Caki2 (cell line): ENCODE results near the gene BRAP. TPM values are rescaled to one million over a fixed set of nuclear protein-coding genes. Genes with fewer than 3 reads are reported as not detected.
"Not testable (repeated sequence)": the region's sequence is repeated elsewhere in the genome, so short reads cannot be mapped to it uniquely, and the experiment has no call there.

Source experiments
- DNase-seq: peaks from one replicate; pipeline ENCODE4 v3.0.0-alpha.2; 2015; ENCODE audit warnings: low read depth
- in situ Hi-C: cut with HindIII; loops from 2 replicates; pipeline ENCODE4 v1.10.0; 2016; ENCODE audit warnings: low sequenced_read_pairs, low pct_unique_long_range_greater_than_20kb, mixed read lengths
- total RNA-seq: library from RNA; depleted of rRNA; stranded (reverse); fragments of >200 nt; shearing (Covaris generic); gene quantifications from 2 replicates; pipeline ENCODE4 v1.2.3, GENCODE V29; 2014; ENCODE audit warnings: low replicate concordance

The BRAP gene
- total RNA-seq, 1 experiment from 2014 or later, result 7.1 TPM

DNA sequence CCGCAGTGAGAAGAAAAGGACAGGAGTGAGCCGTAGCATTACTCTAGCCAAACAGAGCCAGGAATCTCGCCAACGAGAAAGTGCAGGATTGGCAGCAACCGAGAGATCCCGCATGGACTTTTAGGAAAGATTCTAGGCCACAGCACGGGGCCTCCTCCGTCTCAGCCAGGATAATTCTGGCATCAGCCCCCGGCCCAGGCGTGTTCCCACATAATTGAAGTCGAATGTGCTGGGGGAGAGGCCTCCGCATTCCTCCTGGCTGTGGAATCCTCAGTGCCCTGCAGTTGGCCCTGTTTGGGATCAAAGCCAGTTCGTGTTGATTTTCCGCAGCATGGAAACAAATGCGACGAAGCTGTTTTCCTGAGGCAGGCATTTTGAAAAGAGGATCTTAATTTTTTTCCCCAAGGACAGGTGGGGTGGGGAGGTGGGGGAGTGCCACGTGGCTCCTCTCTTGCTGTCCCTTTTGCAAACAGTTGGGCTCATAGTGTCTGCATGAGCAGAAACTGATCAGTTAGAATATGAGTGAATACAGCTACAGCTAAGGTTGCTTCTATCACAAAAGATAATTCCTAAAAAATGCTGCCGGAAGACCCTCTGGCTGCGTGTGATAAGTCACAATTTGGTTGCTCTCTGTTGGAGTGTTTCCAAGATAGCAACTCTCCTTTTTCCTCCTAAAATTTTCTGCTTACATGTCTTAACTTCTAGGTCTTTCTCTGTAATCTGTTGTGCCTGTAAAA is 49.4 kb downstream of the BRAP start:
- in situ Hi-C loops, result no loop called here
- no peak for DNase-seq

DNA sequence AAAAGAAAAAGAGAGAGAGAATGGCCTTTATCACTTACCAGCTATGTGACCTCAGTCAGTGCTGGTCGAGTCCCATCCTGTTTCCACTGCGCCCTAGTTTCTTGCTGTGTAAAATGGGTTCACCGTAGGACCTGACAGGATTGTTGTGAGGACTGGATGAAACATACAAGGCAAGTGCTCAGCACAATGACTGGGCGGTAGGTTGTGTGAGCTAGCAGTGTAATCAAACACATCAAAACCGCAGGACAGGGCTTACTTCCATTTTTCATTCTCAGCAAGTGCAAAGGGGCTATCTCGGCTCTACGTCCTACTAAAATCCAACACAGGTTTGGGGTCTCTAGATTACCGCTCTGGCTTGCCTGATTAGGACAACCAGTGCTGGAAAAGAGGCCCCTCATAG is 50.2 kb downstream of the BRAP start:
- in situ Hi-C loops, result no loop called here
- DNase-seq, result no peak

DNA sequence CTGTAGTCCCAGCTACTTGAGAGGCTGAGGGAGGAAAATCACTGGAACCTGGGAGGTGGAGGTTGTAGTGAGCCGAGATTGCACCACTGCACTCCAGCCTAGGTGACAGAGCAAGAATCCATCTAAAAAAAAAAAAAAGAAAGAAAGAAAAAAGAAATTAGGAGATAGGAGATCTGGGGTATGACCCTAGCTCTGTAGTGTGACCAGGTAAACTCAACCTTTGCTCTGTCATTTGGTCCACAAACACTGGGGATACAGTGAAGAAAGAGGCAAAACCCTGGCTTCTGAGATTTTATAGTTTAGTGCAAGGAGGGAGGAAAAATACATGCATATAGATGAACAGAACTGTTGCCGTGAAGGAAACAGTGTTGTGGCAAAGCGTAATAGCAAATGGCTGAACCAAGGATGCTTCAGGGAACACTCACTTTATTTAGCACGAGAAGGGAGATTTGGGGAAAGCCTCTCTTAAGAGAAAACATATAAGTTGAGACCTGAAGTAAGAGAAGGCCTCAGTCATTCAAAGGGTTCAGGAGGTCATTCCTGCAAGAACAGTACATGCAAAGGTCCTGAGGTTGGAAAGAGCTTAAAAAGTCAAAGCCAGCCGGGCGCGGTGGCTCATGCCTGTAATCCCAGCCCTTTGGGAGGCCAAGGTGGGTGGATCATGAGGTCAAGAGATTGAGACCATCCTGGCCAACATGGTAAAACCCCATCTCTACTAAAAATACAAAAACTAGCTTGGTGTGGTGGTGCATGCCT is 57.1 kb downstream of the BRAP start:
- DNase-seq, result no peak
- in situ Hi-C loops, result no loop called here

DNA sequence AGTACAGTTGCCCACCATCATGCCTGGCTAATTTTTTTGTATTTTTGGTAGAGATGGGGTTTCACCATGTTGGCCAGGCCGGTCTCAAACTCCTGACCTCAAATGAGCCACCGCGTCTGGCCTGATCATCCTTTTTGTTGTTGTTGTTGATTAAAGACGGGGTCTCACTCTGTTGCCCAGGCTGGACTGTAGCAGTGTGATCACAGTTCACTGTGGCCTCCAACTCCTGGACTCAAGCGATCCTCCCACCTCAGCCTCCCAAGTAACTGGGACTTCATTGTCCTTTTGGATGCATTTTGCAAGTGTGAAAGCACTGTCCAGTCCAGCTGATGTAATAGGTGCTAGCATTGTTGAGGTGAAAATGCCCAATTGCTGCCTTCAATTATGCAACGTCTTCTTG is 59.5 kb downstream of the BRAP start:
- in situ Hi-C loops, result no loop called here
- no peak for DNase-seq

DNA sequence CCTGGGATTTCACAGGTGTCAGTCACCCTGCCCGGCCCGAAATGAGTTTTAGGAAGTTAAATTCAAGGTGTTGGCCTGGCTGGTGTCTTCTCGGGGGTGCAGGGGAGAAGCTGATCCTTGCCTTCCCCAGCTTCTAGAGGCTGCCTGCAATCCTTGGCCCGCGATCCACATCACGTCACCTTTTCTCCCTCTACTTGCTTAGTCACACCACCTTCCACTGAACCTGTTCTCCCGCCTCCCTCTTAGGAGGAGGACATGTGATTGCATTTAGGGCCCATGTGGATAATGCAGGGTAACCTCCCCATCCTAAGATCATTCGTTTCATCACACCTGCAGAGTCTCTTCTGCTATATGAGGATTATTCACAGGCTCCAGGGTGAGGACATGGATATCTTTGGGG is 61.2 kb downstream of the BRAP start:
- peak; percentile 14 for DNase-seq
- in situ Hi-C loops, result no loop called here

DNA sequence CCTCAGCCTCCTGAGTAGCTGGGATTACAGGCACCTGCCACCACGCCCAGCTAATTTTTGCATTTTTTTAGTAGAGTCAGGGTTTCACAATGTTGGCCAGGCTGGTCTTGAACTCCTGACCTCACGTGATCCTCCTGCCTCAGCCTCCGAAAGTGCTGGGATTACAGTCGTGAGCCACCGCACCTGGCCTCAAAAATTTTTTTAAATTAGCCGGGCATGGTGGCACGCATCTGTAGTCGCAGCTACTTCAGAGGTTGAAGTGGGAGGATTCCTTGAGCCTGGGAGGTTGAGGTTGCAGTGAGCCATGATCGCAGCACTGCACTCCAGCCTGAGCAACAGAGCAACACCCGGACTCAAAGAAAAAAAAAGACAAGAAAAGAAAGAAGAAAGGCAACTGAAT is 67.9 kb downstream of the BRAP start:
- DNase-seq, in situ Hi-C loops: not testable (repeated sequence)

DNA sequence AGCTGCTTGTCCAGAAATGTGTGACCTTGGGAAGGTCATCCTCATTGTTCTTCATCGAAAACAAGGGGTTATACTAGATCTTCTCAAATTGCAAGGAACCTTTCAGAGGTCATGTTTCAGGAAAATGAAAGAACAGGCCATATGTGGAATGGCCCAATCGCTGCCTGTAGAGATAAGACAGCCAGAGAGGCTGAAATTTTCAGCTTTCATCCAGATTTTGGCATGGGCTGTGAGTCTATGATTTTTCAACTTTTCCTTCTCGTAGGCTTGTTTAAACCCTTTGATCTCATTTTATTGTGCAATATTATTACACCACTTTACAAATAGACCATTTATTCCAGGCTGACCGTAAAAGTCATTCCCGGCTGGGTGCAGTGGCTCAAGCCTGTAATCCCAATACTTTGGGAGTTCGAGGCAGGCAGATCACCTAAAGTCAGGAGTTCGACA is 69.6 kb downstream of the BRAP start:
- DNase-seq, result no peak
- in situ Hi-C loops, result no loop called here

DNA sequence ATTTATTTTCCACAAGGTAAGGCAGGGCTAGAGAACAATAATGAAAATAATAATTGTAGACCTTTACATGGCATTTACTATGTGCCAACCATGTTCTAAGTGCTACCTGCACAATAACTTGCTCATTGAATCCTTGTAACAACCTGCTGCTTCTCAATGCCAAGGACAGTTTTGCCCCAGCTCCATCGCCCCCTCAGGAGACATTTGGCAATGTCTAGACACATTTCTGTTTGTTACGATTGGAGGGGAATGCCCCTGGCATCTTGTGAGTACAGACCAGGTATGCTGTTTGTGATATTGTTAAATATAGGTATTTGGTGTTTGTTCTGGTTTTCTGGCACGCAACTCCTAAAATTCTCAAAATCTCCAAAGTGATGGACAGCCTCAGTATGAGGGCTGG is 78.5 kb downstream of the BRAP start:
- in situ Hi-C loops, result no loop called here
- DNase-seq, result no peak

DNA sequence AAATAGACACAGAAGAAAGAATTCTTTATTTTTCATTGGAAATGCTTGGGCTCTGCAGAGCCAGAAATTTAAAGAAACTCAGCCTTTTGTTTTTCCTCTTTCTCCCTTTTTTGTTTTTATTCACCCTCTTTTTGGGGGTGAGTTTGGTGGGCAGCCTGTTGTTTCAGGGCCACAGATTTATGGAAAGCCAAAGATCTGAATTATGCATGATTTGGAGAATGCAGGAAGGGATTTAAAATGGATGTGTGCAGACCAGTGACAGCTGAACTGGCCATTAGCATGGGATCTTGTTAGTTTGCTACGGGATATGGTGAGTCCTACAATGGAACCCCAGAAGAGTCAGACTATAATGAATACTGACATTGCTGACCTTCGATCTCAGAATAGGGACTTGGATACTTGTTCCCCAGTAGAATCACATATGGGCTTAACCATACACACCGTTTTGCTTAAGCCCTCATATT is 79.0 kb downstream of the BRAP start:
- no peak for DNase-seq
- in situ Hi-C loops, result no loop called here

DNA sequence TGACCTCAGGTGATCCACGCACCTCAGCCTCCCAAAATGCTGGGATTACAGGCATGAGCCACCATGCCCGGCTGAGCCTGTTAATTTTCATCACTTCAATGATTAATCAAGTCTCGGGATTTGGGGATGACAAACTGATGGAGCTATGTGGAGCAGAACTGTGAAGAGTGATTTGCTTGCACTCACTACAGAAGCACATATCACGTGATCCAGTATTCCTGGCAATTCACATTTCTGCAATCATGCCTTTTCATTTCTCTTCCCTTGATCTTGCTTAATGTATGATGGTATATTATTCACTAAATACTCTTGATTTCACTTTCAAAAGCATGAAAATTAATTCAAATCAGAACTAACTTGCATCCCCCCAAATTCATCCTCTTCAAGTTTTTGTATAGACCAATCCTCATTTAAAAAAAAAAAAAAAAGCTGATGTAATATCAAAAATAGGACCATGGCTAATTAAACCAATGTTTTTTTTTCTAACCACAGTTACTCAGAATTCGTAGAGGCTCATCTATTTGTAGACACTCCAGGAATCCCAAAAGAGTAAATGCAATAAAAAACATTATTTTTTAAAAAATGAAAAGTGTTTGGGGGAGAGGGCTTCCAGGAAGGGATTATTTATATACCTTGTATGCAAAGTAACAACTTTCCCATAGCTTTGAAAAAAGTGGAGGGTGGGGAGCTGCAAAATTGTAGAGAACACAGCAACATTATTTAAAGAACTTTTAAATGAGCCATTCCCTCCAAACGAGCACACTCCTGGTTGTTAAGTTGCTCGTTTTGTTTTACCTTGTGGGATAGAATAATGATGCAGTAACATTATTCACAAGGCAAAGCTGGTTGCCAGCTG is 79.6 kb downstream of the BRAP start:
- in situ Hi-C loops, result no loop called here
- no peak for DNase-seq

DNA sequence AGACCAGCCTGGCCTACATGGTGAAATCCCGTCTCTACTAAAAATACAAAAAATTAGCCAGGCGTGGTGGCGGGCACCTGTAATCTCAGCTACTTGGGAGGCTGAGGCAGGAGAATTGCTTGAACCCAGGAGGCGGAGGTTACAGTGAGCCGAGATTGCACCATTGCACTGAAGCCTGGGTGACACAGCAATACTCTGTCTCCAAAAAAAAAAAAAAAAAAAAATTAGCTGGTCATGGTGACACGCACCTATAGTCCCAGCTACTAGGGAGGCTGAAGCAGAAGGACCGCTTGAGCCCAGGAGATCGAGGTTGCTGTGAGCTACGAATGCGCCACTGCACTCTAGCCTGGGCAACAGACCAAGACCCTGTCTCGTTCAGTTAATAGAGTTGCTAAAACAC is 82.9 kb downstream of the BRAP start:
- in situ Hi-C loops, DNase-seq: not testable (repeated sequence)

DNA sequence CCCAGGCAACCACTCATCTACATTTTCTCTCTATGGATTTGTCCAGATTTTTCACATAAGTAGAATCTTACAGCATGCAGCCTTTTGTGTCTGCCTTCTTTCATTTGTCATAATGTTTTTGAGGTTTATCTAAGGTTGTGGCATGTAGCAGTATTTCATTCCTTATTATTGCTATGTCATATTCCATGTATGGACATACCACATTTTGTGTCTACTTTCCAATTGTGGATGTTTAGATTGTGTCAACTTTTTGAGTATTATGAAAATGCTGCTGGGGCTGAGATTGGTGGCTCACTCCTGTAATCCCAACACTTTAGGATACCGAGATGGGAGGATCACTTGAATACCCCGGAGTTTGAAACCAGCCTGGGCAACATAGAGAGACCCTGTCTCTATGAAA is 83.4 kb downstream of the BRAP start:
- DNase-seq, result no peak
- in situ Hi-C loops, result no loop called here

DNA sequence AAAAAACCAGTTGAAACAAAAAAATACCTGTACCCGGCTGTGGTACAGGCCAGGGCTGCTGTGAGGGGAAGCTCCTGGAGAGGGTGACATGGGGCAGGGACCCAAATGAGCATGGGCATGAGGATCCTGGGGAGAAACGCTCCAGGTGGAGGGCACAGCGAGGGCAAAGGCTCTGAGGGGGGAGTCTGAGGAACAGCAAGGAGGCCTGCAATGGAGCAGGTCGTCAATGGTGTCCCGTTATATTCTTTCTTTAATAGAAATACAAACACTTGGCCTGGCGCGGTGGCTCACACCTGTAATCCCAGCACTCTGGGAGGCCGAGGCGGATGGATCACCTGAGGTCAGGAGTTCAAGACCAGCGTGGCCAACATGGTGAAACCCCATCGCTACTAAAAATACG is 84.8 kb downstream of the BRAP start:
- in situ Hi-C loops, DNase-seq: not testable (repeated sequence)

DNA sequence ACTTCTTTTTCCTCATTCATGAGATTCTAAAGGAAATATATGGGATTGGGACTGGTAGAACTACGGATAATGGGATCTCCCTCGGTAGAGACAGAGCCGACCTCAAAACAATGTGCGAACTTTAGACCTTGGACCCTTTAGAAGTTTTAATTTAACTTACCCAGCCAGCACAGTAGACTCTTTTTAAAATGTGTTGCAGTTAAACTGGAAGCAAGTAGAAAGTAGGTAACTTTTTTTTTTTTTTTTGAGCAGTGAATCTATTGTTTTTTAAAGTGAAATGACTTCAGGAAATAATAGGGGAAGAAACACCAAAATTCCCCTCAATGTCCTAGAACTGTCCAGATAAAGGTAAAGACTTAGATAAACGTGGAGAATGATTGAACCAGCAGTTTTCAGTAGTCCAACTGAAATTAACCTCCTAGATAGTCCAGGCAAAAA is 85.5 kb downstream of the BRAP start:
- in situ Hi-C loops, result no loop called here
- no peak for DNase-seq

DNA sequence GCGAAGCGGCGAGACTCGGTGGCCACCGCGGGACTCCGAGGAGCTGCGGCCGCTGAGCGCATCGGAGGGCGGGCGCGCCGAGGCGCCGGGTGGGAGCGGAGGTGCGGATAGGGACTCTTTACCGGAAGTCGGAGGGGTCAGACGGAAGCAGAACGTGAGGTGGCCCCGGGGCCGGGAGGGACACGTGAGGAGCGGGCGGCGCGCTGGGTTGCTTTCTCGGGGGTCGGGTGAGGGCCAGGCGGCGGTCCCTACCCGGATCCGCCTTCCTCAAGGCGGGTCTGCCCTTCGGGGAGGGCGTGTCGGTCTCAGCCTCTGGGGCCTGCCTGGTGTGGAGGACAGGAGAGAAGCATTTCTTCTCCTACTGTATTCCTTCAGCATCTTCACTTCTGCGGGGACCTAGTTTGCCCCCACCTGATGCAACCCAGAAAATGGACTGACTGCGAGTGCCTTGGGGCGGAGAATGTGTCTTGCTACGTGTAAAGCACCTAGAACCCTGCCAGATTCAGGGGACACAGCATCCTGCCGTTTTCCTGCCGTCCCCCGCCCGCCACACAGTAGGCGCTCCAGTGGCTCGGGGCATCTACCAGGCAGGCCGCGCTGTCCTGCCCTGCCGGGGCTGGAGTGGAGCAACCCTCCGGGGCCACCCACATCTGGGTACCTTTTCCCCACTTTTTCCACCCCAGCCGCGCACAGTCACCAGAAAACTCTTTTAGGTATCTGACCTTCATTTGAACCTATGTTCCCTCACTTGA is 86.1 kb downstream of the BRAP start:
- peak; percentile 90 for DNase-seq
- in situ Hi-C loops, result no loop called here

DNA sequence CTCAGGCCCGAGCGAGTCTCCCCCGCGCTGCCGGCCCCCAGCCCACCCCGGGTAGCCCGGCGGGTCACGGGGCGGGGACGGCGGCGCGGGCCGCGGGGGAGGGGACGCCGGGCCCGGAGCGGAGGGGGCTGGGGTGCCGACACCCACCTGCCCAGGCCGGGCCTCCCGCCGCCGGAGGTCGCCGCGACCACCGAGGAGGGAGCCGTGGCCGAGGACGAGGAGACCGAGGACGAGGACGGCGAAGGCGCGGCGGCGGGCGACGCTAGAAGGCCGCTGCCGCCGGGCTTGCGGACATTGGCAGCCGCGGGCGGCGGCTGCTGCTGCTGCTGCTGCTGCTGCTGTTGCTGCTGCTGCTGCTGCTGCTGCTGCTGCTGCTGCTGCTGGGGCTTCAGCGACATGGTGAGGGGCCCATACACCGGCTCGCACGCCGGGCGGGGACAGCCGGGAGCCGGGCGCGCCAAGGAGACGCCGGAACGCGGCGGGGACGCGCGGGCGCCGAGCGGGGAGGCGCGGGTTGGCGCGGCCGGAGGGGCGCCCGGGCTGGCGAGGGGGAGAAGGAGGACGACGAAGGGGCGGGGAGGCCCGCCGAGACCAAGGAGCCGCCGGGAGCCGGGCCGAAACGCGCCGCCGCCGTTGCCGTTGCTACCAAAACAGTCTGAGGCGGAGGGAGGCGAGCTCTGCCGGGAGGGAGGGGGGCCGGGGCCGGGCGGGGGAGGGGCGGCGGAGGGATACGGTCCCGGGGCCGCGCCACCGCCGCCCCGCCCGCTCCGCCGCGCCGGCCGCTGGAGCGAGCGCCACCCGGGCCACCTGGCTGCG is 86.9 kb downstream of the BRAP start, which contains the start of gene ATXN2:
Gene ATXN2, minus strand, starts transcription at position 679 of the 816 bp plus-strand sequence. Its CDS starts 281 bp downstream, at position 398.
- in situ Hi-C loops, result no loop called here
- DNase-seq, result no peak
